Right forelimb (tissue), 1 donor: ENCODE measurements around the gene ATP10B.
"Not testable (repeated sequence)": the region's sequence is repeated elsewhere in the genome, so short reads cannot be mapped to it uniquely, and the experiment has no call there.

Experiments used
- DNase-seq: peaks from one replicate; pipeline ENCODE4 v3.0.0-alpha.2; 2018

The ATP10B gene

GRCh38 chr5:160747987-160748386, 104.0 kb downstream of the ATP10B start:
- DNase-seq = no peak

GRCh38 chr5:160747559-160747958, 104.5 kb downstream of the ATP10B start:
- no peak for DNase-seq

- DNase-seq = no peak
Observed at GRCh38 chr5:160744268-160745101, 107.5 kb downstream of the ATP10B start.

- no peak for DNase-seq
Observed at GRCh38 chr5:160743027-160743426, 109.0 kb downstream of the ATP10B start.

- DNase-seq = no peak
Observed at GRCh38 chr5:160742446-160742845, 109.6 kb downstream of the ATP10B start.

GRCh38 chr5:160727296-160727997, 124.6 kb downstream of the ATP10B start:
- DNase-seq = no peak

- DNase-seq = no peak
Observed at GRCh38 chr5:160726721-160727120, 125.3 kb downstream of the ATP10B start.

- no peak for DNase-seq
Observed at GRCh38 chr5:160720822-160721221, 131.2 kb downstream of the ATP10B start.

GRCh38 chr5:160715508-160715907, 136.5 kb downstream of the ATP10B start:
- not testable (repeated sequence) for DNase-seq

- no peak for DNase-seq
Observed at GRCh38 chr5:160703547-160704189, 148.3 kb downstream of the ATP10B start.

- DNase-seq = no peak
Observed at GRCh38 chr5:160702934-160703333, 149.1 kb downstream of the ATP10B start.

GRCh38 chr5:160702311-160702803, 149.7 kb downstream of the ATP10B start:
- no peak for DNase-seq

- DNase-seq = no peak
Observed at GRCh38 chr5:160701403-160701802, 150.6 kb downstream of the ATP10B start.

- no peak for DNase-seq
Observed at GRCh38 chr5:160699301-160699700, 152.7 kb downstream of the ATP10B start.

- DNase-seq = no peak
Observed at GRCh38 chr5:160697281-160697680, 154.7 kb downstream of the ATP10B start.

GRCh38 chr5:160694896-160695295, 157.1 kb downstream of the ATP10B start:
- no peak for DNase-seq

GRCh38 chr5:160693831-160694465, 158.1 kb downstream of the ATP10B start:
- DNase-seq = no peak

- DNase-seq = no peak
Observed at GRCh38 chr5:160692271-160692670, 159.7 kb downstream of the ATP10B start.

GRCh38 chr5:160685695-160686094, 166.3 kb downstream of the ATP10B start:
- no peak for DNase-seq

- DNase-seq = no peak
Observed at GRCh38 chr5:160685219-160685618, 166.8 kb downstream of the ATP10B start.

GRCh38 chr5:160679567-160680309, 172.3 kb downstream of the ATP10B start:
- no peak for DNase-seq

- DNase-seq = no peak
Observed at GRCh38 chr5:160675988-160676387, 176.0 kb downstream of the ATP10B start.
